ENCODE measurements around the gene ITPR1.
A peak's percentile ranks its signal among the peaks of the same experiment; 100 is the strongest.
"Not testable (repeated sequence)": the region's sequence is repeated elsewhere in the genome, so short reads cannot be mapped to it uniquely, and the experiment has no call there.

The ITPR1 gene

GRCh38 chr3:4749567-4750002 lies 256.4 kb downstream of the ITPR1 start:
- no peak for DNase-seq

GRCh38 chr3:4750306-4750968 lies 257.3 kb downstream of the ITPR1 start:
- peak; percentile 19 for DNase-seq

DNA sequence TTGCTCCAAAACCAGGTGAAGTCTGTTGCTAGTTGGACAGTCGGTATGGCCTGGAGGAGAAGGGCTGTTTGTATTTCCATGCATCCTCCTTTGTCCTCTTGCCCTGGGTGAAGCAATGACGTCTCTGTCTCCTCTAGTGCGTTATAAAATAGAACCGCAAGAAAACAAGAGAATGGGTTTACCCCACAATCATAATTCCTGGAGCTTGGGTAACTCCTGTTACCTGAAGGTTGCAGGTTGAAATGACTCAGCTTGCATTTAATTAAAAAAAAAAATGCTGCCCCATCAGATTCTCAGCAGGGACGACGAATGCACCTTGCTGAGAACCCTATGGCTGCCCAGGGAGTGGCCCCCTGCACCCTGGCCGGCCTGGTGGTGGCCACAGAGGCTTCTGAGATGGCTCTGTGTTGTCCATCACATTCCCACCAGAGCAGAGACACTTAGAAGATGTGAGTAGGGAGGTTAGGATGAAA lies 257.9 kb downstream of the ITPR1 start:
- no peak for DNase-seq

DNA sequence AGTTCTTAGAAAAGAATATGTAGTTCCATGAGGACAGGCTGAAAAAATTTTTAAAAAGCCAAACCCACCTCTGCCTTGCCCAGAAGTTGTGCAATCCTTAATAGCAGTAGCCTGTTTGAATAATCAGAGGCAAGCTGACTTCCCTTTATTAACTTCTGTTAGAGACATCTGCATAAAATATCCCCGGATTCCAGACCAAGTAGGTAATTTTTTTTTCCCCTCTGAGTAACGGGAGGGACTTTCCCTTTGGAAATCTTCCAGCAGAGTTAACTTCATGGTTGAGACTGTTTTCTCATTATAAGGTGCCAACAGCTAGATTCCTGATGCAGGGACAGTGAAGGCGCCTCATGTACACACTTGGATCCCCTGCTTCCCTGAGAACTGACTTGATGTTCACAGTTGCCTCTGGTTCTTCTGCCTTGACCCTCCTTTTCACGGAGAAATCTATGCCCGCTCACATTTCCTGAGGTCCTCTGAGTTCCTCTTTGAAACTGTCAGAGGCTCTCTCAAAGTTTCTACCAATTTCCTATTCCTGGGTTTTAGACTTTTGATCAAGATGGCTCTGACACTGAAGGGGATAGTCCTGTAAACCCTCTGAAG lies 258.5 kb downstream of the ITPR1 start:
- DNase-seq, result no peak

- no peak for DNase-seq
These were observed 259.3 kb downstream of the ITPR1 start for GRCh38 chr3:4752201-4753072.

- no peak for DNase-seq
These were observed 260.0 kb downstream of the ITPR1 start for GRCh38 chr3:4753073-4753691.

GRCh38 chr3:4754180-4755086 lies 261.3 kb downstream of the ITPR1 start:
- no peak for DNase-seq

DNA sequence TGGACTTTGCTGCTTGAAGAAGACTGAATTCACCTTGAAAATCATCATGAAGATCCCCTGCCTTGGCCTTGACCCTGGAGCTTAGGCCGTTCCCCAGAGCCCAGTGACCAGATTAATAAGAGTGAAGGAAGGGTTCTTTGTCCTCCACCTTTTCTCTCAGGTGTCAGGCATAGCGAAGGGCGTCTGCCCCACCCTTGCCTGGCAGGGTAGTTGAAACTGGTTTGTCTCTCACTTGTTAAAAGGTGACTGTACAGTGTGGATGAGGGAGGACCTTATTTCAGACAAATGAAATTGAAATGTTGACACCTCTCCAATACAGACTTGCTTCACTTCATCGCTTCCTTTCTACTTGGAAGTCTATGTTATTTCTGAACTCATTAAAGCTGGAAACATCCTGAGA lies 262.4 kb downstream of the ITPR1 start:
- DNase-seq, result no peak

GRCh38 chr3:4756057-4756775 lies 263.1 kb downstream of the ITPR1 start:
- no peak for DNase-seq

- DNase-seq, result no peak
These were observed 263.9 kb downstream of the ITPR1 start for GRCh38 chr3:4756855-4757574.

DNA sequence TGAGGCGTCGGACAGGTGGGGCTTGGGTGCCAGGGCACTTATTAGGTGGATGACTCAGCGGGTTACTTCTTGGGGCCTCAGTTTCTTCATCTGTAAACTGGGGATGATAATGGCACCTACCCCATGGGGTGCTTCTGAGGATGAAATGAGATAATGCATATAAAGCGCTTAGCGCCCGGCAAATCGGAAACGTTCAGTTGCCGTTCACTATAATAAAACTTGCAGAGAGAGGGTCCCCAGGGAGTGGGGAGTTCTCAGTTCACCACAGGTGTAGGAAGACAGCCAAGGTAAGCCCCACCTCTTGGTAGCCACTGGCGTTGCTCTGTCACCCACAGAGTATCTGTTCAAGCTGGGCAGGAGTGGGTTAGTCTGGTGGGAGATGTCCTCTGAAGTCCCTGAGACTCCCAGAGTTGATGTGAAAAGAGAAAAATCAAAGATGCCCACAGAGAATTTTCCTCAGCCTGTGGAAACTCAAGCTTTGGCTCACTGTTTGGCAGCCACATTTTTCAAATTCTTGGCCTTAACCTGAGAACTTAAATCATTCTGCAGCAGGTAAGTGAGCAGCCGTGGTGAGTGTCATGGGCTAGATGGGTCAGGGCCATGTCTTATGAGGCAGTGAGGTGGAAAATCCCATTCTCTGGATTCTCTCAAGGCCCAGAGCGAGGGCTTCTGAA lies 264.6 kb downstream of the ITPR1 start:
- no peak for DNase-seq

DNA sequence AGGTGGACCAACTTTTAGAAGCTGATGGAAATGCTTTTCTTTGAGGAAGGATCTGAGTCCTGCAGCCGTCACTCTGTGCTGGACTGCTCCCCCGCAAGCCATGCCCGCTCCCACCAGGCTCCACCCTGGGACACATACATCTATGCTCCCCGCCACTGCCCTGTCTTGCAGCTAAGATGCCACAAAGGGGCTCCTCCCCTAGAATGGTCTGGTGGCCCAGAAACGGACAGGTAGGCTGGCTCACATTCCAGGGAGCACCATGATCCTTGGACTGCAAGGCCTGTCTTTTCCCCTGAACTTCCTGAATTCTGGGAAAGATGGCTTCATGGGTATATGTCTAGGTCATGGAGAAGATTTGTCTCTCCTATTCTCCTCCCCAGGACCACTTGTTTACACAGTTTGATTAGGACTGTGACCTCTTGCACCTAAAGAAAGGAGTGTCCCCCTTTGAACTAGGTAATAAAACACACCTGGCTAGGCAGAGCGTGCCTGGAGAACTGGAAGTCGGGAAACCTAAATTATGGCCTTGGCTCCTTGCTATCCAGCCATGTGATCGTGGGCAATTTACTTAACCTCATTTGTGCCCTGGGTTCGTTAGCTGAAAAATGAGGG lies 265.2 kb downstream of the ITPR1 start:
- no peak for DNase-seq

GRCh38 chr3:4758957-4759656 lies 266.0 kb downstream of the ITPR1 start:
- no peak for DNase-seq

DNA sequence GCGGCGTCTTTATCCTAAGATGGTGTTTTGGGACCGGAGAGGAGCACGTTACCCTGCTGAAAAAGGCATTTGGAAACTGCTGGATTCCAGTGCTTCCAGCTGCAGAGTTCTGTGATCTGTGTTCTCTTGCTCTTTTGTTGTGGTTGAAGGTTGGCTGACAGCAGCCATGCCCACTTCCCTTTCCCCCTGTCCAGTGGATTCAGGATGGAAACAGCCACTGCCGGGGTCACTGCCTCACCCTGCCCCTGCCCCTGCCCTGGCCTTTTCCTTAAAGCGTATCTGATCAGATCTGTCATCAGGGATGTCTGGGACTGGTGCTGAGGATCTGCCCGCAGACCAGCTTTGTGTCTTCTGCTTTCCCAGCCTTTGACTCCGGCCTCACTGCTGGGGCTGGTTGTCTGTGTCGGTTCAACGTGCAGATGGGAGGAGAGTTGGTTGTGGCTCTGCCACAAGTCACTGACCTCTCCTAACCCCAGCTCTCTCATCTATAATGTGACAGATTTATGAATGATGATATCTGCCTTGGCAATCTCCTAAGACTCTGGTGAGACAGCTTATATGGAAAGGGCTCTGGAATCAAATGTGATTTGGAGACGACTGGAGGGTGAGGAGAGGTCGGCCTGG lies 266.7 kb downstream of the ITPR1 start:
- no peak for DNase-seq

DNA sequence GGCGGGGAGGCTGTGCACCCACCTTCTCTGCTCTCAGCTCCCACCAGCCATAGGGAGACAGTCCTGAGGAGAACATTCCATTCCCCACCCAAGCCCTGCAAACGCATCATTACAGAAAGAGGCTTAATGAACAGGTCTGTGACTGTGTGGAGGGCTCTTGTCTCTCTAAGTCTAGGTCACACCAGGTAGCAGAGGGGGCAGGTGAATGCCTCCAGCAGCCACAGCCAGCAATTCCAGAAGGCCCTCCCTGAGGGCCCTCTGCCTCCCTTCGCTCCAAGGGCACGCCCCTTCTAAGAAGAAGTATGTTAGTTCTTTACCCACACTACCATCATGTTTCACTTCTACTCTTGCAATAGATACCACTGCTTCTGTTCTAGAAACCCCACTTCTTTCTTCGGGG lies 268.6 kb downstream of the ITPR1 start:
- no peak for DNase-seq

DNA sequence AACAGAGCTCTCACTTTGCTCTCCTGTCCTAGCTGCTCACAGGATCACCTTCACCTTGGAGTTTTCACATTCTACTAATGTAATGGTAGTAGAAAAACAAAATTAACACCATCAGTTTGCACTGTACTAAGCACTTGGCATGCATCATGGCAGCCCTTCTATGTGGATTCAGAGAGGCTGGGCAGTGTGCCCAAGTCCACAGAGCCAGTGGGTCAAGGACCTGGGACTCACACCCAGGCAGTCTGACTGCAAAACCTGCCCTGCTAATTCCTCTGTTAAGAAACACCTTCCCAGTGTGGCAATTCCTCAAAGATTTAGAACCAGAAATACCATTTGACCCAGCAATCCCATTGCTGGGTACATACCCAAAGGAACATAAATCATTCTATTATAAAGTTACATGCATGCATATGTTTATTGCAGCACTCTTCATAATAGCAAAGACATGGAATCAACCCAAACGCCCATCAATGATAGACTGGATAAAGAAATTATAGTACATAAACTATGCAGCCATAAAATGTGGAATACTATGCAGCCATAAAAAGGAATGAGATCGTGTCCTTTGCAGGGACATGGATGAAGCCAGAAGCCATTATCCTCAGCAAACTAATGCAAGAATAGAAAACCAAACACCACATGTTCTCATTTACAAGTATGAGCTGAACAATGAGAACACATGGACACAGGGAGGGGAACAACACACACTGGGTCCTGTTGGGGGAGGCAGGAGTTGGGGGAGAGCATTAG lies 269.5 kb downstream of the ITPR1 start:
- DNase-seq, result not testable (repeated sequence)

DNA sequence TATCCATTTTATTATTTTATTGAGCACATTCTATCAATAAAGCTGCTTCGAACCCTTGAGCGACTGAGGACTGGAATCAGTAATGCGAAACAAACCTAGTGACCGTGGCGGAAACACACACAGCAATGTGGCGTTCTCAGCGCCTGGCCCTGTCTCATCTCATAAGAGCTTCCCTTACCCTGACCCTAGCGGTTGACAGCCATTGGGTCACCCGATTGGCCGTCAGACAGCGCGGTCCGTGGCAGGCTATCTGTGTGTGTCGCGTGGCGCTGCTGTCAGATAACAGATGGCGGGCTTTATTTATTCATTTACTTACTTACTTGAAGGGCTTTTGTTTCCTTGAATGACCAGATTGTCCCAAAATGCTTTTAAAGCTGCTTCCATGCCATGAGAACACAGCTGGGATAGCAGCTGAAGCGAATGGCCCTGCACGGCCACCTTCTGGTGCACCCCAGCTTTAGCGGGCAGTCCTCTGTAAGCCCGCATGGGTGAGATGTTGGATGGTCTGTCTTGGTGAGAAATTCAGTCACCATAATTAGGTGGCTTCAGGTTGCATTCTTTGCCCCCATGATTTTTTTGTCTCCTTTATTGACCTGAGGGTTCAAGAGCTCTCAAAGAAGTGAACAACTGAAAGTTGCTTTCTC lies 270.6 kb downstream of the ITPR1 start:
- DNase-seq, result no peak

Data from CD4-positive, alpha-beta T cell treated with Interleukin-10 for 1 hour (primary cell).